A673 (cell line): Measurements from ENCODE around the gene NPAS4. TPM values are rescaled to one million over a fixed set of nuclear protein-coding genes. Genes with fewer than 3 reads are reported as not detected.
"Not testable (repeated sequence)": the region's sequence is repeated elsewhere in the genome, so short reads cannot be mapped to it uniquely, and the experiment has no call there.

ENCODE experiments used
- BruUV-seq: library from RNA; stranded (reverse); fragments of 400-500 nt; replicated peaks from 2 replicates; lab custom pipeline; 2021; lab: Mats Ljungman, UMichigan
- CTCF ChIA-PET: fragments of 300-600 bp; sonication (Branson Sonifier 250); formaldehyde crosslinking; loops from one replicate; lab custom pipeline; 2022; ENCODE audit warnings: antibody characterized with exemption; lab: Charles Lee
- POLR2A ChIA-PET: fragments of 300-600 bp; sonication (Branson Sonifier 250); formaldehyde crosslinking; loops from one replicate; lab custom pipeline; 2022; ENCODE audit warnings: antibody characterized with exemption; ENCODE audit not compliant: low non-redundant PET; lab: Charles Lee
- DNase-seq: peaks from one replicate; pipeline ENCODE4 v3.0.0-alpha.2; 2015; ENCODE audit warnings: low spot score
- H3K27ac ChIP-seq: fragments of 200-600 bp; sonication (generic); 2 replicates; pipeline ENCODE4 v1.5.1; 2016; ENCODE audit warnings: mixed run types, low read depth, mild to moderate bottlenecking, mixed read lengths, antibody characterized with exemption, low read length; ENCODE audit not compliant: poor library complexity, severe bottlenecking
- H3K27me3 ChIP-seq: fragments of 200-600 bp; sonication (generic); replicated peaks from 2 replicates; pipeline ENCODE4 v1.6.1; 2017; ENCODE audit warnings: mixed run types, low read depth, mild to moderate bottlenecking, mixed read lengths, antibody characterized with exemption, low read length; ENCODE audit not compliant: insufficient read depth, poor library complexity
- H3K36me3 ChIP-seq: fragments of 200-600 bp; sonication (generic); 2 replicates; pipeline ENCODE4 v1.6.1; 2016; ENCODE audit warnings: mixed run types, mild to moderate bottlenecking, mixed read lengths, antibody characterized with exemption, low read length; ENCODE audit not compliant: insufficient read depth, poor library complexity, severe bottlenecking
- H3K4me1 ChIP-seq: fragments of 200-600 bp; sonication (generic); 2 replicates; pipeline ENCODE4 v1.6.1; 2017; ENCODE audit warnings: mixed run types, mild to moderate bottlenecking, mixed read lengths, antibody characterized with exemption, low read length; ENCODE audit not compliant: insufficient read depth, poor library complexity, severe bottlenecking
- H3K4me3 ChIP-seq: fragments of 200-600 bp; sonication (generic); 2 replicates; pipeline ENCODE4 v1.5.1; 2016; ENCODE audit warnings: low read depth, mixed run types, mild to moderate bottlenecking, mixed read lengths, low read length; ENCODE audit not compliant: poor library complexity, severe bottlenecking
- H3K9me3 ChIP-seq: fragments of 200-600 bp; sonication (generic); 2 replicates; pipeline ENCODE4 v1.6.1; 2016; ENCODE audit warnings: mixed run types, low read depth, mild to moderate bottlenecking, mixed read lengths, antibody characterized with exemption, low read length; ENCODE audit not compliant: poor library complexity, severe bottlenecking
- CTCF ChIP-seq: fragments of 300-800, 200-600 bp; sonication (generic); conservative IDR thresholded peaks from 2 replicates; pipeline ENCODE4 v1.5.1; 2017; ENCODE audit warnings: low read depth, mild to moderate bottlenecking, antibody characterized with exemption, low read length, moderate library complexity, mixed read lengths
- EZH2 ChIP-seq: fragments of 200-600 bp; sonication (generic); IDR thresholded peaks from 2 replicates; pipeline ENCODE4 v1.6.1; 2017; ENCODE audit warnings: borderline replicate concordance, low read depth, mild to moderate bottlenecking, mixed read lengths, antibody characterized with exemption, low read length; ENCODE audit not compliant: poor library complexity, severe bottlenecking
- intact Hi-C: fragments of 100-400 bp; cut with micrococcal nuclease; formaldehyde crosslinking; loops from one replicate; pipeline ENCODE4 v1.10.0; 2022; ENCODE audit not compliant: unreplicated experiment
- total RNA-seq: library from RNA; stranded (reverse); gene quantifications from 2 replicates; pipeline ENCODE4 v1.2.3, GENCODE V29; 2021

NPAS4 gene
- total RNA-seq, 1 experiment from 2014 or later: not detected

- peaks cover 15% of the 10 kb centered on the region for H3K36me3 ChIP-seq
- H3K9me3 ChIP-seq, H3K4me3 ChIP-seq, intact Hi-C loops, CTCF ChIA-PET, POLR2A ChIA-PET, H3K27ac ChIP-seq, H3K27me3 ChIP-seq, H3K4me1 ChIP-seq, DNase-seq, BruUV-seq: not testable (repeated sequence)
These were observed 20.1 kb downstream of the NPAS4 start for GRCh38 chr11:66440940-66441282.

GRCh38 chr11:66443602-66444001 lies 22.8 kb downstream of the NPAS4 start:
- DNase-seq: no peak
- Histone ChIP-seq H3K4me3 (no peak overlapping the region), H3K9me3 (peaks cover 5% of the 10 kb centered on the region), H3K27me3 (peaks cover 11% of the 10 kb centered on the region), H3K36me3 (no peaks in the 10 kb centered on the region), H3K27ac (no peak overlapping the region), H3K4me1 (no peaks in the 10 kb centered on the region)
- BruUV-seq: no TSS peak
- CTCF ChIA-PET: no interaction called here
- intact Hi-C loops: no loop called here
- TF ChIP-seq EZH2 (no peak), CTCF (no peak)
- POLR2A ChIA-PET: no interaction called here

GRCh38 chr11:66447012-66447411 lies 26.2 kb downstream of the NPAS4 start:
- H3K27me3 ChIP-seq: peaks cover 26% of the 10 kb centered on the region
- intact Hi-C loops: no loop called here
- CTCF ChIA-PET: interaction anchor here (0.6 kb wide), 1 partner anchor 87 kb away, joined by 5 read pairs; no protein-coding TSS in a partner anchor
- POLR2A ChIA-PET: no interaction called here
- DNase-seq: no peak
- TF ChIP-seq EZH2 (no peak), CTCF (no peak)
- H3K4me3 ChIP-seq: no peak overlapping the region
- no peaks in the 10 kb centered on the region for H3K4me1 ChIP-seq
- no TSS peak for BruUV-seq
- no peak overlapping the region for H3K27ac ChIP-seq
- H3K36me3 ChIP-seq: no peaks in the 10 kb centered on the region
- H3K9me3 ChIP-seq: peaks cover 5% of the 10 kb centered on the region

- H3K27me3 ChIP-seq: peaks cover 26% of the 10 kb centered on the region
- no peak overlapping the region for H3K27ac ChIP-seq
- no TSS peak for BruUV-seq
- no peaks in the 10 kb centered on the region for H3K36me3 ChIP-seq
- CTCF ChIA-PET: no interaction called here
- DNase-seq: no peak
- intact Hi-C loops: no loop called here
- H3K4me1 ChIP-seq: no peaks in the 10 kb centered on the region
- POLR2A ChIA-PET: no interaction called here
- TF ChIP-seq CTCF (no peak), EZH2 (no peak)
- peaks cover under 1% of the 10 kb centered on the region for H3K9me3 ChIP-seq
- no peak overlapping the region for H3K4me3 ChIP-seq
These were observed 27.7 kb downstream of the NPAS4 start for GRCh38 chr11:66448523-66448922.
